RCC 7860 (cell line): Measurements from ENCODE around the gene CDH26.
"Not testable (repeated sequence)": the region's sequence is repeated elsewhere in the genome, so short reads cannot be mapped to it uniquely, and the experiment has no call there.

ENCODE experiments used
- DNase-seq: peaks from one replicate; pipeline ENCODE4 v3.0.0-alpha.2; 2015; ENCODE audit warnings: low spot score
- FAIRE-seq: peaks from 2 replicates; lab custom pipeline; 2012; peaks lifted over from hg19 to GRCh38; lab: Jason Lieb, UNC

Gene CDH26

GRCh38 chr20:59940129-59940955 lies 17.9 kb upstream of the CDH26 start, which contains the start of the genes FAM217B and PPP1R3D:
Gene FAM217B, plus strand, starts transcription at chr20:59940389. Its CDS starts 3,555 bp downstream, at chr20:59943944.
Gene PPP1R3D, minus strand, starts transcription at chr20:59940305. Its CDS starts 374 bp downstream, at chr20:59939931.
- peak; percentile 63 for FAIRE-seq
- DNase-seq: peak; percentile 85

- no peak for DNase-seq
Measured at GRCh38 chr20:59940956-59941294, 17.3 kb upstream of the CDH26 start.

GRCh38 chr20:59942245-59942644 lies 16.0 kb upstream of the CDH26 start:
- DNase-seq (no peak), FAIRE-seq (no peak)

More at GRCh38 chr20:59940956-59941294, 17.3 kb upstream of the CDH26 start:
- FAIRE-seq: no peak

DNA sequence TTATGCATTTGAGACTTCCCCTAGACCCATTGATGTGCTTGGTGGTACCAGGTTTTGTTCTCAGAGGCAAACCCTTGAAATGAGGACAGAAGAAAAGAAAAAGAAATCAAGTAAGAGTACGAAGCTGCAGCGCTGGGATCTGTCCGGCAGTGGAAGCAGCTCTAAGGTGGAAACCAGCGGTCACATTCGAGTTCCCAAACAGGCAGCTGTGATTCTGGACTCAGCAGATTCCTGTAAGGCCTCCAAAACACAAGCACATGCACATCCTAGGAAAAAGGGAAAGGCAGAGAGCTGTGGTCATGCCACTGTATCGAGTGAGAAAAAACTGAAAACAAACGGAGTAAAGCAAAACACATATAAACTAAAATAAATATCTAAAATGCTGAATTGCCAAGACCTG lies 13.5 kb upstream of the CDH26 start:
- DNase-seq (no peak), FAIRE-seq (no peak)

DNA sequence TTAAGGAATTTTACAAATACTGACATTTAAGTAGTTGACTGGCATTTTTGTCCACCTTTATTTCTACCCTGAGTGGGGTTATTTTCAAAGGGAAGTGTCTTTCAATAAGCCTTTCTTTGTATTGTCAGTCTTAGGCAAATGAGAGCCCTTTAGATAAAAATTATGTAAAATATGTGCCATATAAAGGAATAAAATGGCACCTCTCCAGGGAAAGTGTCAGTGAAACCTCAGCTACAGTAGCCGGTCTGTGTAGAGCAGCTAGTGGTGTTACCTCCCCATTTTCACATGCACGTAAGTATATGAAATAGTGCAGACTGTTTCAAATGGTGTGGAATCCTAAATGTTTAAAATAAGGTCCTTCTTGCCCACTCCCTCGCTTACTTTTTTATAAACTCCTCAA lies 13.0 kb upstream of the CDH26 start:
- no peak for DNase-seq
- no peak for FAIRE-seq

DNA sequence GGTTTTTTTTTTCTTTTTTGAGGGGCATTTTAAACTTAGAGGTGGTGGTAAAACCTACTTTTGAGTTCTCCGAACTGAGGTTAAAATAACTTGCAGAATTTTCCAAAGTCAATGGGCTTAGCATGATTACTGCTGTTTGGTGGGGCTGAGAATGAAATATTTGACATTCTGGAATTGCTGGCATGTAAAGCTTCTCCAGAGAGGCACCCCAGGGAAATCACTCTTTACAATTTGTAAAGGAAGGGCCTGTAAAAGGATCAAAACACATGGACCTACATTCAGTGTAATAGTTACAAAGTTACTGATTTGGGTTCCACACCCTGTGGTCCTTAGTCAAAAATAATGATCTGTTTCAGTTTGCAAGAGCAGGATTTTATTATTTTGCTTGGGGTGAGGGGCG lies 12.5 kb upstream of the CDH26 start:
- DNase-seq (no peak), FAIRE-seq (no peak)

GRCh38 chr20:59947376-59947775 lies 10.8 kb upstream of the CDH26 start:
- DNase-seq (no peak), FAIRE-seq (no peak)

DNA sequence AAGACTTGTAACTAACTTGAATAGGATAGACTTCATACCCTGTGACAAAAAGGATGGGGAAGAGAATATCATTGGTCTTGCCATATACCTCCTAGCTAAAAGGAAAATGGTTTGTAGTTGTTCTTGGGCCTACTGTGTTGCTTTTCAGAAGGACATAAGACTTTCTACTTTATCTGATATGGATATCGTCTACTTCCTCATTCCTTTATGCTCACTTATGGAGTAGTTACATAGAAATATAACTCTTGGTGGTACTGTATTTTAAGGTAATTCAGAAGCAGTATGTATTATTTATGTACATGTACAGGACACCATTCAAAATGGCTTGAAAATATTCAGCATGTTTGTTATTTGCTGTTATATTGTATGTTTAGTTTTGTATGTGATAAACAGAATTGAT lies 10.0 kb upstream of the CDH26 start:
- no peak for DNase-seq

DNA sequence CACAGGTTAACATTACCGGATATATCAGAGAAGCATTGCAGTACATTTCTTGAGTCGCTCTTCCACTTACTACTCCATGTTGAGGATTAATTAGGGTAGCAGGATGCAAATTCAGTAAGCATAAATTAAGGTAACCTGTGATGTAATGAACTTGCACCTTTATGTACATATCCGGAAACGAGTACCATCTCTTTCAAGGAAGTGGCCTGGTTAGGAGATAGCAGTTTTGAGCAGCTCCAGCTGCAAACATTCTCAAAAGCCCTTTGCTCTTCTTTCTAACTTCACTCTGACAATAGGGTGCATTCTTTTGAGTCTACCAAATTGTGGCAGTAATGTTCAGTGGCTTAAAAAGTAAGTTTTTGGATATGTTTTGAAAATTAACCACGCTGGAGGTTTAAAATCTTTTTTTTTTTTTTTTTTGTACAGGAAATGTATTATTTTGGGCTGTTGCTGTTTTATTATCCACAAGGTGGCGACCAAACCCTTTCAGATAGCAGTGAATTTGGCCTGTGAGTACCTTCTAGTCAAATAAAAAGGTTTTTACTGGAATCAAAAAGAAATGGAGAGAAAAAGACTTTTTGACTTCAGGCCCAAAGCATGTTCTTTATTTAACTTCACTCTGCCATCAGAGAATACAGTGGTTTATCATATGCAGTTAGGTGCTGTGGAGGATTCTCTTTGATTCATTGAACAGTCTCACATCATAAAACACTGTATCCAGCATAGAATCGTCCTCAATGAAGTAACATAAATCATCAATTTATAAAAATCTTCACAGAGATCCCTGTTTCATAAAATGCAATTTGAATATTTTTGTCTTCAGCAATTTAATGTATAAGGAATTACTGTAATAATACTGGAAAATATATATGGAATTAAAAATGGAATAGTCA lies 9.1 kb upstream of the CDH26 start:
- FAIRE-seq: peak; percentile 62
- DNase-seq: no peak

More for the DNA sequence above, 10.0 kb upstream of the CDH26 start:
- FAIRE-seq: no peak

DNA sequence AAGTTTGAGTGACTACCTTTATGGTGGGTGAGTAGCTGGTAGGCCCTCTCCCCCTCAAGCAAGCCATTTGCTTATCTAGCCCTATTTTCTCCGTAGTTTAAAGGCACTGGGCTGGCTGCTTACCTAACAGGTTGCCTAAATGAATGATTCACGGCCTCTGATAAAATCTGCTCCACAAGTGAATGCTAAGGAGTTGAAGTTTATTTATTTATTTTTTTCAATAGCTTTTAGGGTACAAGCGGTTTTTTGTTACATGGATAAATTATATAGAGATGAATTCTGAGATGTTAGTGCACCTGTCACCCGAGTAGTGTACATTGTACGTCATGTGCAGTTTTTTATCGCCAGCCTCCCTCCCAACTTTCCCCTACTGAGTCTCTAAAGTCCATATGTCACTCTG lies 8.3 kb upstream of the CDH26 start:
- FAIRE-seq: no peak
- no peak for DNase-seq

- no peak for FAIRE-seq
Measured at GRCh38 chr20:59954718-59955117, 3.5 kb upstream of the CDH26 start.

DNA sequence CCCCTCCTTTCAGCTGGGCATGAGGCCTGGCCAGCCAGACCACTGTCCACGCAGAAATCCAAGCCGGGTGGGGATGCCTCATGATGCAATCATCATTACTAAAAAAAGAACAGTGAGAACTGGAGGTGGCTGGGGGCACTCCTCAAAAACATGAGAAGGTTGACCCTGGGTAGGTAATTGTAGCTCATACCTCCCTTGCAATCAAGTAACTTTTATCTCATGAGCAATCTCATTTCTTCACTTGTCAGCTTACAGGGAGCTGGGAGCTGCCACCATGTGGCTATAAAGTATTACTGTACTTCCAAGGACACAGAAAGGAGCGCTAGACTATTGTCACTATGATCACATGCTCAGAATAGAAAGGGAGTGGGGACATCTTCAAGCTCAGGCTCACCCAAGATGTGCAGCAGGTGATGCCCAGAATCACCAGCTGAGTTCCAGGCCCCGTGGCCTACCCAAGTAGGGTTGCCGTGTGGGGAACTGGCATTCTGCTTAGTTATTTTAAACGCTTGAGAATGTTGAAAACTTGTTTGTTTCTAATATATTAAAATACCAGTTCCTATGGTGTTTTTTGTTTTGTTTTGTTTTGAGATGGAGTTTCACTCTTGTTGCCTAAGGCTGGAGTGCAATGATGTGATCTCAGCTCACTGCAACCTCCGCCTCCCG lies 3.0 kb upstream of the CDH26 start:
- DNase-seq (peak; percentile 20), FAIRE-seq (no peak)

More at GRCh38 chr20:59954718-59955117, 3.5 kb upstream of the CDH26 start:
- DNase-seq: no peak

DNA sequence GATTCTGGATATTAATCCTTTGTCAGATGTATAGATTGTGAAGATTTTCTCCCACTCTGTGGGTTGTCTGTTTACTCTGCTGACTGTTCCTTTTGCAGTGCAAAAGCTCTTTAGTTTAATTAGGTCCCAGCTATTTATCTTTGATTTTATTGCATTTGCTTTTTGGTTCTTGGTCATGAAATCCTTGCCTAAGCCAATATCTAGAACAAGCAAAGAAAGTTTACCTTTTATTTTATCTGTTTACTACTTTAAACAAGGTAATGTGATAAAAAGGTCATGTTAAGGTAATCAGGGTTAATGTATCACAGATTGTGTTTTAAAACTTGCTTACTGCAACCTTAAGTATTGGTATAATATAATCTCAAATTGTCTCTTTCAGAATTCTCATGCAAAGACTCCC lies 655 bp upstream of the CDH26 start:
- not testable (repeated sequence) for DNase-seq, FAIRE-seq

- DNase-seq (no peak), FAIRE-seq (no peak)
Measured at GRCh38 chr20:59958626-59959025, 403 bp downstream of the CDH26 start.

- FAIRE-seq: no peak
- no peak for DNase-seq
Measured at GRCh38 chr20:59961423-59961822, 3.2 kb downstream of the CDH26 start.

GRCh38 chr20:59962155-59962554 lies 3.9 kb downstream of the CDH26 start:
- FAIRE-seq (no peak), DNase-seq (no peak)

- DNase-seq: no peak
- no peak for FAIRE-seq
Measured at GRCh38 chr20:59966428-59966827, 8.2 kb downstream of the CDH26 start.

GRCh38 chr20:59971428-59971827 lies 13.2 kb downstream of the CDH26 start:
- FAIRE-seq: no peak
- DNase-seq: no peak

DNA sequence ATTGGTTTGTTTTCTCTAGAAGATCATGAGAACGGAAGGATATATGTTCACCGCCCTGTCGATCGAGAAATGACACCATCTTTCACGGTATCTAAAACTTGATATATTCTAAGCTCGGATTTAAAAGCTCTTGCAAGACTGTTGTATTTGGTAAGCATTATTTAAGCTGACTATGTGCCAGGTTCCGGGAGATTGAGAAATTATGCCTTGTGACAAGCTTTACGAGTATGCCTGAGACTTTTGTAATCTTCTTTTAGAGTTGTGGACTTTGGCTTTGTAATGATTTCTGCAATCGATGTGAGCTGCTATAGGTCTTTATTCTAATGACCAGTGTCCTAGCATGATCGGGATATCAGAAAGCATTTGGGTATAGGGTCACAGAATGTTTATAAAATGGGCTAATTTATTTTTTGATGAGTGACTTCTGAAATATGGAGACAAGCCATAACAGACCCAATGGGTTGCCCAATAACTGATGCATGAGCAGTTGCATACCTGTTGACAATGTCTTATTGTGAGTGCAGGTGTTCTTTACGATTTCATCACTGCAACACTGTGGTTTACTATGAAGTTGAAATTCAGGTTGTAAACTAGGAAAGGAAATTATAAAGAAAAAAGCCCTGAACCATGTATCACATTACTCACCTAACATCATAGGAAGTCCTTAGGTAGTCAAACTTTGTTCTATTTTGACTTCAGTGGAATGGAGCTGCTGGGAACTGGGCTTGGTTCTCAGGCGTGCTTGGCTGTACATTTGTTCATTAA lies 14.0 kb downstream of the CDH26 start:
- FAIRE-seq (no peak), DNase-seq (no peak)

DNA sequence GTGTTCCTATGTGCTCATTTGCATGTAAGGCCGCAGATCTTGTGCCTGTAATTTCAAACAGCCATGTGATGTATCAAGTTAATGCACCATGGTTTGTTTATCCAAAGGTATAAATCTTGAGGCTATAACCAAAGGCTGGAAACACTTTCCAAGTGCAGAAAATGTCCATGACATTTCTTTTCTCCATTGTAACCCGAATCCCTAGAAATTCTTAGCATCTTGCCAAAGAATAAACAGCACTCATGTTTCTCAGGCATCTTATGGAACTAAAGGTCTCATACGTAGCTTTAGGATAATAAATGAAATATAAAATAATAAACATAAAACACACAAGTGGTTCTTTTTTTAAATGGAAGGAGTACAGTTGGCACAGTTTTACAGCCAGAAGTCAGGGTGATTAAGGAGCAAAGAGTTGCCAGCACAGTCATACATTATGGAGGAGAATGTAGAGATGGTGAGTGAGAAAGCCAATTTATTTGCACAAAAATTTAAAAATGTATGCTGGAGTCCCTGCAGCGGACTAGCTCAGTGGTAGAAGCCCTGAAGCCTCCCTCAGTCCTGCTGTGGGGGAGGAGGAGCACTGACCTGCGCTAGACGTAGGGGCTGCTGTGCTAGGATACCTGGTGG lies 18.0 kb downstream of the CDH26 start:
- DNase-seq (no peak), FAIRE-seq (no peak)
